Neural progenitor cell (in vitro differentiated cells): ENCODE results near the gene RNU6-8. TPM values are rescaled to one million over a fixed set of nuclear protein-coding genes. Genes with fewer than 3 reads are reported as not detected.

Experiments
- DNase-seq: peaks from one replicate; pipeline ENCODE4 v3.0.0-alpha.2; 2016; ENCODE audit warnings: low spot score
- H2AFZ ChIP-seq: fragments of 200-600 bp; sonication (generic); replicated peaks from 2 replicates; pipeline ENCODE4 v1.6.1; 2016; ENCODE audit warnings: antibody characterized with exemption
- H3F3A ChIP-seq: fragments of 200-600 bp; sonication (generic); 2 replicates; pipeline ENCODE4 v1.6.1; 2016; ENCODE audit warnings: antibody characterized with exemption, low read depth
- H3K27ac ChIP-seq: fragments of 200-600 bp; sonication (generic); 2 replicates; pipeline ENCODE4 v1.5.1; 2016; ENCODE audit warnings: mild to moderate bottlenecking
- H3K27me3 ChIP-seq: fragments of 200-600 bp; sonication (generic); 2 replicates; pipeline ENCODE4 v1.6.1; 2016; ENCODE audit warnings: mild to moderate bottlenecking, moderate library complexity
- H3K36me3 ChIP-seq: fragments of 200-600 bp; sonication (generic); 2 replicates; pipeline ENCODE4 v1.5.1; 2016
- H3K4me1 ChIP-seq: fragments of 200-600 bp; sonication (generic); 2 replicates; pipeline ENCODE4 v1.6.1; 2016; ENCODE audit warnings: mixed run types
- H3K4me2 ChIP-seq: fragments of 200-600 bp; sonication (generic); 2 replicates; pipeline ENCODE4 v1.6.1; 2016
- H3K4me3 ChIP-seq: fragments of 200-600 bp; sonication (generic); 2 replicates; pipeline ENCODE4 v1.5.1; 2016
- H3K79me2 ChIP-seq: fragments of 200-600 bp; sonication (generic); 2 replicates; pipeline ENCODE4 v1.6.1; 2016; ENCODE audit warnings: low read depth
- H3K9ac ChIP-seq: fragments of 200-600 bp; sonication (generic); 2 replicates; pipeline ENCODE4 v1.6.1; 2016
- H3K9me3 ChIP-seq: fragments of 200-600 bp; sonication (generic); 2 replicates; pipeline ENCODE4 v1.5.1; 2016; ENCODE audit warnings: low read depth
- H4K20me1 ChIP-seq: fragments of 200-600 bp; sonication (generic); 2 replicates; pipeline ENCODE4 v1.6.1; 2016; ENCODE audit warnings: low read depth
- H3K27ac Mint-ChIP-seq: 3 replicates; pipeline ENCODE4 v1.8.0; 2021; ENCODE audit warnings: mixed read lengths
- H3K27me3 Mint-ChIP-seq: 2 replicates; pipeline ENCODE4 v1.8.0; 2022; ENCODE audit warnings: low read depth, mild to moderate bottlenecking, inconsistent platforms, moderate library complexity, mixed read lengths; ENCODE audit not compliant: insufficient read depth
- H3K36me3 Mint-ChIP-seq: 3 replicates; pipeline ENCODE4 v1.8.0; 2021; ENCODE audit warnings: mixed read lengths
- H3K4me1 Mint-ChIP-seq: 3 replicates; pipeline ENCODE4 v1.8.0; 2021; ENCODE audit warnings: mixed read lengths
- H3K4me3 Mint-ChIP-seq: 3 replicates; pipeline ENCODE4 v1.8.0; 2021; ENCODE audit warnings: mild to moderate bottlenecking, moderate library complexity, mixed read lengths
- H3K9me3 Mint-ChIP-seq: 3 replicates; pipeline ENCODE4 v1.8.0; 2020; ENCODE audit warnings: mixed read lengths
- EZH2 ChIP-seq: fragments of 200-600 bp; sonication (generic); IDR thresholded peaks from 2 replicates; pipeline ENCODE4 v1.6.1; 2017; ENCODE audit warnings: antibody characterized with exemption, mild to moderate bottlenecking, moderate library complexity
- EZH2phosphoT487 ChIP-seq: fragments of 200-600 bp; sonication (generic); IDR thresholded peaks from 2 replicates; pipeline ENCODE4 v1.6.1; 2017; ENCODE audit warnings: antibody characterized with exemption
- total RNA-seq: library from RNA; depleted of rRNA; stranded (reverse); fragments of >200 nt; gene quantifications from 2 replicates; pipeline ENCODE4 v1.2.3, GENCODE V29; 2015; ENCODE audit warnings: low replicate concordance
- TF ChIP-seq, protein P1 (sequence below): fragments of 200-600 bp; sonication (generic); IDR thresholded peaks from 2 replicates; pipeline ENCODE4 v1.5.1; 2017; ENCODE audit warnings: antibody characterized with exemption, mild to moderate bottlenecking

The RNU6-8 gene
- total RNA-seq, 1 donor from 2014 or later, result not detected

DNA sequence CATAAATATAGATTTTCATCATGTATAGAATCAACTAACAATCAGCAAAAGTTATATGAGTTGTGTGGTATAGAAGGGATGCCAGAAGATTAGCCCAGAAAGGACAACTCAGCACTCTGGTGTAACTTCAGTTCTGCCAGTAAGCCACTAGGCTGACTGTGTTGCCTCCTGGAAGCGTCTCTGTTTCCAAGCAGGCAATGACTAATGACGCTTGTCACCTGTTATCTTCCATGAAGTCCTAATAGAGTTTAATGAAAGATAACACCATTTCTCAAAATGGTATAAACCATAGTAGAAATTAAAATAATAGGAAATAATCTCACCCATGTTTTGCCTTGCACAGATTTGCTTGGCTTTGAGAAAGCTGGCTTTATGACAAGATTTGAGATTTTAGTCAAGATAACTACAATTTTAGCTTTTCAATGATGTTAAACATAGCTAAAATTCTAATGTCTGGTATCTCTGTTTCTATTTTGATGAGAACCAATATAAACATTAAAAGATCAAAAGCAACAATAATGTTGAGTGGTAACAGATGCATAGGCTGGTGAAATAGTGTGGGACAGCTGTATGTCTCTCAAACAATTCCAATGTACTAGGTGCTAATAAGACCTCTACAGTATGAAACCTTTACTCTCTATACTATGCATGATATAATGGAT is 10.2 kb downstream of the RNU6-8 start:
- Histone ChIP-seq H3K9me3 (no peaks in the 10 kb centered on the region), H3K9ac (no peak overlapping the region), H3F3A (no peaks in the 10 kb centered on the region), H4K20me1 (no peaks in the 10 kb centered on the region), H3K4me3 (no peak overlapping the region), H2AFZ (no peak overlapping the region), H3K36me3 (no peaks in the 10 kb centered on the region), H3K27ac (no peak overlapping the region), H3K79me2 (no peaks in the 10 kb centered on the region), H3K4me2 (no peak overlapping the region), H3K4me1 (no peaks in the 10 kb centered on the region), H3K27me3 (no peaks in the 10 kb centered on the region)
- Mint-ChIP-seq H3K27me3 (no peaks in the 10 kb centered on the region), H3K4me3 (no peak overlapping the region), H3K36me3 (no peaks in the 10 kb centered on the region), H3K9me3 (no peaks in the 10 kb centered on the region), H3K4me1 (no peaks in the 10 kb centered on the region), H3K27ac (no peak overlapping the region)
- no peak for DNase-seq
- TF ChIP-seq EZH2phosphoT487, result no peak
- TF ChIP-seq, protein P1, sequence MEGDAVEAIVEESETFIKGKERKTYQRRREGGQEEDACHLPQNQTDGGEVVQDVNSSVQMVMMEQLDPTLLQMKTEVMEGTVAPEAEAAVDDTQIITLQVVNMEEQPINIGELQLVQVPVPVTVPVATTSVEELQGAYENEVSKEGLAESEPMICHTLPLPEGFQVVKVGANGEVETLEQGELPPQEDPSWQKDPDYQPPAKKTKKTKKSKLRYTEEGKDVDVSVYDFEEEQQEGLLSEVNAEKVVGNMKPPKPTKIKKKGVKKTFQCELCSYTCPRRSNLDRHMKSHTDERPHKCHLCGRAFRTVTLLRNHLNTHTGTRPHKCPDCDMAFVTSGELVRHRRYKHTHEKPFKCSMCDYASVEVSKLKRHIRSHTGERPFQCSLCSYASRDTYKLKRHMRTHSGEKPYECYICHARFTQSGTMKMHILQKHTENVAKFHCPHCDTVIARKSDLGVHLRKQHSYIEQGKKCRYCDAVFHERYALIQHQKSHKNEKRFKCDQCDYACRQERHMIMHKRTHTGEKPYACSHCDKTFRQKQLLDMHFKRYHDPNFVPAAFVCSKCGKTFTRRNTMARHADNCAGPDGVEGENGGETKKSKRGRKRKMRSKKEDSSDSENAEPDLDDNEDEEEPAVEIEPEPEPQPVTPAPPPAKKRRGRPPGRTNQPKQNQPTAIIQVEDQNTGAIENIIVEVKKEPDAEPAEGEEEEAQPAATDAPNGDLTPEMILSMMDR, result no peak

DNA sequence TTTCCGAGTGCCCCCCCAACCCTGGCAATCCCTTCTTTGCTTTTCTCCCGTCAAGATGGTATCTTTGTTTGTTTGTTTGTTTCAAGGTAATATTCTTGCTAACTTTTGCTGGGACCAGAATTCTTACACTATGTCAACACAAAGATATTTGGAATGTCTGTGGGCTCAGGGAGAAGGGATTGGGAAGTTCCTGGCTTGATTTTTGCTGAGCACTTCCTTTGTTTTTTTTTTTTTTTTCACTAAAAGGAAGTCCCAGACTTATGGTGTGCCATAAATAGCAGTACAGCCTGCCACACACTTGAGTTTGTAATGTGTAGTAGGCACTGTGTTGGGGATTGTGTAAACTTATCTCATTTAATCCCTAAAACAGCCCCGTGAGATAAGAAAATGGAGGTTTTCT is 12.4 kb downstream of the RNU6-8 start:
- no peaks in the 10 kb centered on the region for H3K4me1 Mint-ChIP-seq
- H3K27me3 ChIP-seq, result no peaks in the 10 kb centered on the region
- H3K9me3 Mint-ChIP-seq, result peaks cover 7% of the 10 kb centered on the region
- no peaks in the 10 kb centered on the region for H3K36me3 ChIP-seq
- no peaks in the 10 kb centered on the region for H3K79me2 ChIP-seq
- no peak overlapping the region for H3K27ac ChIP-seq
- no peak overlapping the region for H3K4me2 ChIP-seq
- no peaks in the 10 kb centered on the region for H3K27me3 Mint-ChIP-seq
- H4K20me1 ChIP-seq, result no peaks in the 10 kb centered on the region
- H3F3A ChIP-seq, result no peaks in the 10 kb centered on the region
- no peak overlapping the region for H3K27ac Mint-ChIP-seq
- H2AFZ ChIP-seq, result no peak overlapping the region
- H3K4me3 Mint-ChIP-seq, result no peak overlapping the region
- TF ChIP-seq EZH2phosphoT487 (no peak), EZH2 (no peak)
- TF ChIP-seq, protein P1, result no peak
- H3K9ac ChIP-seq, result no peak overlapping the region
- no peaks in the 10 kb centered on the region for H3K4me1 ChIP-seq
- H3K36me3 Mint-ChIP-seq, result no peaks in the 10 kb centered on the region
- no peak for DNase-seq
- H3K4me3 ChIP-seq, result no peak overlapping the region
- H3K9me3 ChIP-seq, result no peaks in the 10 kb centered on the region

DNA sequence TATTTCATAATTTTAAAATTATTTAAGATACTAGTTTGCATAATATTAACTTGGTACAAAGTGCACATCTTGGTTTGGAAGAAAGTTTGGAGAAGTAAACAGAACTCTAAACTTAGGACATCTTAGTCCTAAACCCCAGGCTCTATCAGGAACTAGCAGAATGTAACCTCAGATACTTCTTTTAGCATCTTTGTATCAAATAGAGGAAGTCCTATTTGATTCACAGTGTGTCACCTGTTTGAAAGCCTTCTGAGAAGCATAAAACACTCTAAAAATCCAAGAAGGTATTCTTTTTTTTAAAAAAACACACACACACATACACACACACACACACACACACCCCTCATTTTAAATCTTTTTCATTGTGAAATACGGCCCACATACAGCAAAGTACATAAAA is 13.3 kb downstream of the RNU6-8 start:
- no peak overlapping the region for H3K27ac ChIP-seq
- no peak overlapping the region for H3K27ac Mint-ChIP-seq
- peaks cover 7% of the 10 kb centered on the region for H3K9me3 Mint-ChIP-seq
- H3K27me3 ChIP-seq, result no peaks in the 10 kb centered on the region
- no peak overlapping the region for H3K4me3 ChIP-seq
- H3K27me3 Mint-ChIP-seq, result no peaks in the 10 kb centered on the region
- H3K4me1 Mint-ChIP-seq, result no peaks in the 10 kb centered on the region
- TF ChIP-seq EZH2phosphoT487 (no peak), EZH2 (no peak)
- TF ChIP-seq, protein P1, result no peak
- H3K4me2 ChIP-seq, result no peak overlapping the region
- no peaks in the 10 kb centered on the region for H3F3A ChIP-seq
- H3K79me2 ChIP-seq, result no peaks in the 10 kb centered on the region
- H2AFZ ChIP-seq, result no peak overlapping the region
- no peaks in the 10 kb centered on the region for H3K4me1 ChIP-seq
- no peaks in the 10 kb centered on the region for H3K36me3 ChIP-seq
- H3K4me3 Mint-ChIP-seq, result no peak overlapping the region
- H3K36me3 Mint-ChIP-seq, result no peaks in the 10 kb centered on the region
- DNase-seq, result no peak
- H3K9ac ChIP-seq, result no peak overlapping the region
- H4K20me1 ChIP-seq, result no peaks in the 10 kb centered on the region
- peaks cover 6% of the 10 kb centered on the region for H3K9me3 ChIP-seq
